ENCODE results near the gene COPS7A.
A peak's percentile ranks its signal among the peaks of the same experiment; 100 is the strongest.

Gene COPS7A

GRCh38 chr12:6771091-6771495, 47.2 kb downstream of the COPS7A start:
- no peak for DNase-seq

- DNase-seq, result no peak
Observed at GRCh38 chr12:6771509-6772330, 47.9 kb downstream of the COPS7A start.

- no peak for DNase-seq
Observed at GRCh38 chr12:6772331-6772695, 48.5 kb downstream of the COPS7A start, which contains the start of gene LAG3. Gene LAG3 (plus strand): TSS chr12:6772520. CDS start chr12:6772853, 333 bp downstream.

GRCh38 chr12:6772726-6773589, 49.1 kb downstream of the COPS7A start:
- DNase-seq, result no peak

DNA sequence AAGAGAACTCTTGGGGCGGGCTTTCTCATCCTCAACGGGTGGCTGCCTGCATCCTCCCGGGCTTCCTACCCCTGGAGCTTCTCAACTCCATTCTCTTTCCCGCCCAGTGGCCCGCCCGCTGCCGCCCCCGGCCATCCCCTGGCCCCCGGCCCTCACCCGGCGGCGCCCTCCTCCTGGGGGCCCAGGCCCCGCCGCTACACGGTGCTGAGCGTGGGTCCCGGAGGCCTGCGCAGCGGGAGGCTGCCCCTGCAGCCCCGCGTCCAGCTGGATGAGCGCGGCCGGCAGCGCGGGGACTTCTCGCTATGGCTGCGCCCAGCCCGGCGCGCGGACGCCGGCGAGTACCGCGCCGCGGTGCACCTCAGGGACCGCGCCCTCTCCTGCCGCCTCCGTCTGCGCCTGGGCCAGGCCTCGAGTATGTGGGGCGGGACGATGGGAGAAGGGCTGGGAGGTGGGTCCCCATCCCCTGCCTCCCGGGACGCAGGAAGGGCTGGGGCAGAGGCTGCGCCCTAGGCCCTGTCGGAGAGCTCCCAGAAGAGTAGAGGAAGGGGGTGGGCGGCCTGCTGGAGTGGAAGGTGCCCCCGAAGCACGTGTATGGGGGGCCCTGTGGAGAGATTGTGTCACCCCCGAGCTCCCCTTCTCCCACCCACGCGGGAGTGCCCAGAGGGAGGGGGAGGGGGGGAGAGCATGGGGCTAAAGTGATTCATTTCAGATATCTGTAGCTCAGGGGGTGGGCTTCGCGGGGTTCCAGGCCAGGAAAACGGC, 49.9 kb downstream of the COPS7A start:
- no peak for DNase-seq

- DNase-seq, result no peak
Observed at GRCh38 chr12:6774499-6775062, 50.7 kb downstream of the COPS7A start.

- no peak for DNase-seq
Observed at GRCh38 chr12:6775185-6776174, 51.6 kb downstream of the COPS7A start.

- DNase-seq, result no peak
Observed at GRCh38 chr12:6777386-6777785, 53.5 kb downstream of the COPS7A start.

DNA sequence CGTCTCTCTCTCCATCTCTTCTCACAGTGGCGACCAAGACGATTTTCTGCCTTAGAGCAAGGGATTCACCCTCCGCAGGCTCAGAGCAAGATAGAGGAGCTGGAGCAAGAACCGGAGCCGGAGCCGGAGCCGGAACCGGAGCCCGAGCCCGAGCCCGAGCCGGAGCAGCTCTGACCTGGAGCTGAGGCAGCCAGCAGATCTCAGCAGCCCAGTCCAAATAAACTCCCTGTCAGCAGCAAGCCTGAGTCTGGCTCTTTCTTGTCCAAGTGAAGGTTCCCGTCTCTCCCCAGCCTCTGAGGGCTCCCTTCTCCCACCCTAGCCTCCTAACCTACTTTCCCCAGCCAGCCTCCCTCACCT, 54.3 kb downstream of the COPS7A start:
- no peak for DNase-seq

GRCh38 chr12:6778574-6779550, 55.0 kb downstream of the COPS7A start:
- peak; percentile 97 for DNase-seq

GRCh38 chr12:6779708-6780432, 56.0 kb downstream of the COPS7A start:
- DNase-seq, result no peak

- no peak for DNase-seq
Observed at GRCh38 chr12:6780573-6780972, 56.7 kb downstream of the COPS7A start.
